NCI-H128 (cell line): Measurements from ENCODE around the gene STX19.
"Not testable (repeated sequence)": the region's sequence is repeated elsewhere in the genome, so short reads cannot be mapped to it uniquely, and the experiment has no call there.

ENCODE experiments used
- DNase-seq: peaks from one replicate; lab custom pipeline; 2025; ENCODE audit not compliant: unreplicated experiment; lab: John Stamatoyannopoulos, UW

STX19 gene

DNA sequence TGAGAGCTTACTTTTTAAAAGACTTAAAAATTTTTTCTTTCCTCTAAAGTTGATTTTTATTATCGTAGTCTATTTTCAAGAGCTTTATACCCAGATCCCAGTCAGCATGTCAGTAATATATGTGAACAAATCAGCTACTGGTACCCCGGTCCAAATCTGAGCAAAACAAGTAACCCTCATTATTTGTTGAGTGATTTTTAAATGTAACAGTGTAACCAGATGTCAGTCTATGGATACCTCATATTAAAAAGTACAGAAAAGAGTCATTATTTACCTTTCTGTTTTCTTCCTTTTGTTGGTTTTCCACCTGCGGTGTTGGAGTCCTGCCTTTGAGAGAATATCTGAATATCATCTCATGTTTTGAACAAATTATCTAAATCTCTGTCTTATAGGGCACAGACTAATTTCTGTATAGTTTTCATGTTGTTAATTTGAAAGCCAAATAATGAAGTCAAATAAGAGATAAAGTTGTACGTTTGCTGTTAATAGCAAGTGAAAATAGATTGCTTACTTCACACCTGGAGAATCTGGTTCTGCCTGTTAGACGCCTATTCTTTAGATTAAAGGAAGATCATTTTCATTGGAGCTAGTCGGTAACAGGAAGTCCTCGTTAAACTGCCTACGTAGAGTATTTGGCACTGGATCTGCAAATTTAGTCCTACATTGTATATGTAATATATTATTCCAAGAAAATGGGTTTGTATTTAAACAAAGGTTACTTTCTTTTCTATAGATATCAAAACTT lies at the start of gene STX19:
TSS of gene STX19 (minus strand) at position 505 of the 745 bp plus-strand sequence. CDS start 13,328 bp downstream, outside the sequence.
- no peak for DNase-seq

GRCh38 chr3:94076055-94076454 lies 47.7 kb upstream of the STX19 start:
- no peak for DNase-seq

DNA sequence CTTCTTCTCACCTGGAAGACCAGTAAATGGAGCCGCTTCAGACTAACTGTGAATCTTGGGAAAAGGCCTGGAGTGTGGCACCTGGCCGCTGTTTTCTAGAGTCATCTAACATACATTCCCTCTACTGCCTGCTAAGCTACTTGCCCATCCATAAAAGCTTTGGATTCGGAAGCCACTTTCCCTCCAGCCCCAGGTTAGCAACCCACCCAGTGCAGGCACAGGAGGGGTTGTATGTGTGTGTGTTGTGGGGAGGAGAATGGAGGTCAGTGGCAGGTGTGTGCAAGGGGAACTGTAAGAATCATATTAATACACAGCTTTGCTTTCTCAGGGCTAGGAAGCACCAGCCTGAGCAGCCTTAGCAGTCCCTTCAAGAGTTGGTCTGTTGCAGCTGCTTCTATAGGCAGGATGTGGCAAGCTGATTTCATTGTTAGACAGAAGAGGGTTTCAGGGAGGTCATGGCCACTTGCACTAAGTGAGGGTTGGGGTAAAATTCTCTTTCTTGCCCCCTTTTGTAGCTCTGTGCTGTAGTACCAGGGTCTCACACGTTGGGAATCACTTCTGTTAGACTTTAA lies 43.4 kb upstream of the STX19 start:
- no peak for DNase-seq

DNA sequence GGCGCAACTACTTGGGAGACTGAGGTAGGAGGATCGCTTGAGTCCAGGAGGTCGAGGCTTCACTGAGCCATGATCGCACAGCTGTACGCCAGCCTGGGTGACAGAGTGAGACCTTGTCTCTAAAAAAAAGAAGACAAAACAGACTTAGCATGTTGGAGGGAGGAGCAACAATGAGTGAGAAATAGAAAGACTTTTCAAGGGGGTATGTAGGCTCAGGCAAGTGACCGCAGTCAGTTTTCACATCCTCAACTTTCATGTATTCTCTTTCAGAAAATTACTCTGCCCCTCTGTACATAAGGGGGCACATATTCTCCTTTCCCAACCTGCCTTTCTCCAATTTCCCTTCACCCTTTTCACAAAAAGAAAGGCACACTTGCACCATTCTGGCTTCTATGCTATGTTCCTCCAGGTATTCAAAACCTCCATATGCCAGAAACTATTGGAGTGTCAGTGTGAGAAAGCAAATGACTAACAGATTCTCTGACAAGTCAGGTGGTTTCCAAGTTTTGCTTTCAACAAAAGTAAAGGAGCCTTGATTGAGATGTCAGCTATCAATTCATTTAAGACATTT lies 42.0 kb upstream of the STX19 start:
- DNase-seq, result no peak

DNA sequence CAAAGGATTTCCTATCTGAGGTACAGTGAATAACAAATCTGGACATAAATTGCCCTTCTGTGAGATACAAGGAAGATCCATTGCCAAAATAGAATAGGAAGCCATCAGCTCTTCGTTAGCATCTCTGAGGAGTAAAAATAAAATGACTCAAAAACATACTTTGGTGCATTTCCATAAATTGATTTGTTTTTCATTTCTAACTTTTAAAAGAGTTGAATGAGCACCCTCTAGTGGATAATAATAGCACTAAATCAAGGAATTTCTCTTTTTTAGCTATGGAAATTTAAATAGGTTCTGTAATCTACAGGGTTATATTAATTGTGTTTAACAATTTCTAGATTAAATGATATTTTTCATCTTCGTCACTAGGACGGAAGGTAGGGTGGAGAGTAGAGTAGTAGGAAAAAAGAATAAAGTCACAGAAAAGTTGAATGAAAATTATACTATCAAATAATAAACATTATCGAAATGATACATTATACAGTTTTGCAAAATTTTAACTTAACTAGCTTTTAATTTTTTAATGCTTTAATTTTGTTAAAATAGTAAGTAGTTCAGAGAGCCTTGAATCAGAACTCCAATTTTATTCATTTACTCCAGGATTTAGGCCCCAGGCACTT lies 40.9 kb upstream of the STX19 start:
- DNase-seq, result no peak

- DNase-seq, result no peak
Measured at GRCh38 chr3:94066506-94067500, 38.4 kb upstream of the STX19 start.

DNA sequence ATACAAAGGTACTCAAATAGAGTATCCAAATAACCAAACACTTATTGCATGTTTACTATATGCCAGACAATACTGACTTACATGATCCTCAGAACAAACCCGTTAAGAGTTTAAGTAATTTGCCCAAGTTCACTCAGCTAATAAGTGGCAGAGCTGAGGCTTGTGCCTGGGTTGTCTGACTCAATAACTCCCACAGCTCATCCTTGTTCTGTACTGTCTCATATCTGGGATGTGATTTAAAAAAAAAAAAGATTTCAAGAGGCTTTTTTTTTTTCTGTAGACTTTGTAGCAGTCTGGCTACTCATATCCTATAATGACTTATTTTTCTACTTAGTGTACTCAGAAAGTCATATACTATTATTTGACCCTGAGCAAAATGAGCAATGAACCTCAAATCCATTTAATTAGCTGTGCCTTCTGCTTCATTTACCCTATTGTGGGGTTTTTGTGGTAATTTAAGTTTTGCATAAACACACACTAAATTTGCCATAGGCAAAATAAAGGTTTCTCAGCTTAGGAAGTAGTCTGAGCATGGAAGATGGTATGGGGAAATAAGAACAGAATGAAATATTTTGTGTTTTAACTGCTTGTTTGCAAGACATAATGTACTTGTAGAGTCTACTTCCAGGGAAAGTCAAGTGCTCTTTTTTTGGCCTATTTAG lies 37.6 kb upstream of the STX19 start:
- no peak for DNase-seq

DNA sequence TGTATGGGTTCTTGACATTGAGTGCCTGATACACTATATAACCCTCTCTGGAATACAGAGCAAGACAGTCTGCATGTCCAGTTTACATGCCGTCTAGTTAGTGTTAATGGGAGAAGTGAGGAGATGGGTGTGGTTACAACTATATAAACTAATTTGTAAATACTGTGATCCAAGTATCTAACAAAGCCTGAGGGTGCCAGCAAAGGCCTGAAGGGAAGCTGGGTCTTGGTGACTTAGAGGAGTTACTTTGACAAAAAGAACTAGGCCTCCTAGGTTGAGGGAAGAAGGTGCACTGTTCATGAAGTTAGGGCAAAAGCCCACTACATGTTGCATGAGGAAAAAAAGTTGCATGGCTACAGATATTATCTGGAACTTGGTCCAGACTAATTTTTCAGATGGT lies 36.7 kb upstream of the STX19 start:
- no peak for DNase-seq

- no peak for DNase-seq
Measured at GRCh38 chr3:94064243-94064860, 36.0 kb upstream of the STX19 start.

GRCh38 chr3:94063496-94064119 lies 35.2 kb upstream of the STX19 start:
- DNase-seq, result no peak

- peak; percentile 93 for DNase-seq
Measured at GRCh38 chr3:94062513-94063404, 34.4 kb upstream of the STX19 start, which contains the start of the genes DHFR2 and NSUN3. Gene DHFR2 (minus strand): TSS chr3:94062916. CDS start chr3:94061511, 1,405 bp downstream. Gene NSUN3 (plus strand): TSS chr3:94063061. CDS start chr3:94063127, 66 bp downstream.

GRCh38 chr3:94061297-94061696 lies 32.9 kb upstream of the STX19 start:
- DNase-seq, result no peak

DNA sequence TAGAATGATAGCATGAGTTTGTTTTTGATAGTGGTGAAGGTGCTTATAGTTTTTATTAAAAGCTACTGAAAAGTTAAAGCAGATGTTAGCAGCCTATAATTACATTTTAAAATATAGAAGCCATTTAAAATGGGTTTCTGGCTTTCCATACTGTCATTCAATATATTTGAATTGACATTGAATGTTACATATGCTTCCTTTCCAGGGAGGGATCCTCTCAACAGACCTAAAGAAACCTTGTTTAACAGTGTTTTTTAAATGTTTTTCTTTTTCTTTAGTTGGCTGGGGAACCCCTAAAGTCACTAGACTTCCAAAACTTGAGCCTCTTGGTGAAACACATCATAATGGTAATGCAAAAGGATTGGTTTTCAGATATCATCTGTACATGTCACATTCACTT lies 22.1 kb upstream of the STX19 start:
- no peak for DNase-seq

- no peak for DNase-seq
Measured at GRCh38 chr3:94049267-94049666, 20.9 kb upstream of the STX19 start.

GRCh38 chr3:94046533-94046932 lies 18.1 kb upstream of the STX19 start:
- DNase-seq, result no peak

DNA sequence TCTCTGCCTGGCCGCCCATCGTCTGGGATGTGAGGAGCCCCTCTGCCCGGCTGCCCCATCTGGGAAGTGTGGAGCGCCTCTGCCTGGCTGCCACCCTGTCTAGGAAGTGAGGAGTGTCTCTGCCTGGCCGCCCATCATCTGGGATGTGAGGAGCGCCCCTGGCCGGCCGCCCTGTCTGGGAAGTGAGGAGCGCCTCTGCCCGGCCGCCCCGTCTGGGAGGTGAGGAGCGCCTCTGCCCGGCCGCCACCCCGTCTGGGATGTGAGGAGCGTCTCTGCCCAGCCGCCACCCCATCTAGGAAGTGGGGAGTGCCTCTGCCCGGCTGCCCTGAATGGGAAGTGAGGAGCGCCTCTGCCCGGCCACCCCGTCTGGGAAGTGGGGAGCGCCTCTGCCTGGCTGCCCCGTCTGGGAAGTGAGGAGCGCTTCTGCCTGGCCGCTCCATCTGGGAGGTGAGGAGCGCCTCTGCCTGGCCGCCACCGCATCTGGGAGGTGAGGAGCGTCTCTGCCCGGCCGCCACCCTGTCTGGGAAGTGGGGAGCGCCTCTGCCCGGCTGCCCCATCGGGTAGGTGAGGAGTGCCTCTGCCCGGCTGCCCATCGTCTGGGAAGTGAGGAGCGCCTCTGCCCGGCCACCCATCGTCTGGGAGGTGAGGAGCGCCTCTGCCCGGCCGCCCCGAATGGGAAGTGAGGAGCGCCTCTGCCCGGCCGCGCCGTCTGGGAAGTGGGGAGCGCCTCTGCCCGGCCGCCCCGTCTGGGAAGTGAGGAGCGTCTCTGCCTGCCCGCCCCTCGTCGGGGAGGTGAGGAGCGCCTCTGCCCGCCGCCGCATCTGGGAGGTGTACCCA lies 15.9 kb upstream of the STX19 start:
- not testable (repeated sequence) for DNase-seq

- no peak for DNase-seq
Measured at GRCh38 chr3:94043285-94043684, 14.9 kb upstream of the STX19 start.
